NCI-H524 (cell line): ENCODE results near the gene SLC25A43.
A peak's percentile ranks its signal among the peaks of the same experiment; 100 is the strongest.
"Not testable (repeated sequence)": the region's sequence is repeated elsewhere in the genome, so short reads cannot be mapped to it uniquely, and the experiment has no call there.

ENCODE experiments used
- DNase-seq, 2 experiments: peaks; one replicate each; lab custom pipeline; 2025; lab: John Stamatoyannopoulos, UW

Gene SLC25A43

GRCh38 chrX:119468551-119469312 lies 69.6 kb downstream of the SLC25A43 start:
- DNase-seq: peak; percentile 63 to 86

GRCh38 chrX:119469313-119469635 lies 70.1 kb downstream of the SLC25A43 start:
- no peak for DNase-seq

GRCh38 chrX:119474615-119475388 lies 75.7 kb downstream of the SLC25A43 start:
- DNase-seq: no peak

GRCh38 chrX:119475389-119476101 lies 76.4 kb downstream of the SLC25A43 start:
- DNase-seq: no peak

GRCh38 chrX:119477812-119478232 lies 78.7 kb downstream of the SLC25A43 start:
- DNase-seq: peak in 1 of 2 experiments; percentile 26

GRCh38 chrX:119478504-119478903 lies 79.4 kb downstream of the SLC25A43 start:
- DNase-seq: peak in 1 of 2 experiments; percentile 70

- DNase-seq: no peak
These were observed 80.7 kb downstream of the SLC25A43 start for GRCh38 chrX:119479845-119480244.

- peak in 1 of 2 experiments; percentile 7 for DNase-seq
These were observed 82.2 kb downstream of the SLC25A43 start for GRCh38 chrX:119481323-119481801.

- DNase-seq: no peak
These were observed 82.9 kb downstream of the SLC25A43 start for GRCh38 chrX:119482041-119482440.

- peak; percentile 40 to 72 for DNase-seq
These were observed 83.6 kb downstream of the SLC25A43 start for GRCh38 chrX:119482481-119483480.

GRCh38 chrX:119486745-119487144 lies 87.6 kb downstream of the SLC25A43 start:
- DNase-seq: no peak

- DNase-seq: not testable (repeated sequence)
These were observed 88.6 kb downstream of the SLC25A43 start for GRCh38 chrX:119487766-119488165.

GRCh38 chrX:119488749-119489148 lies 89.6 kb downstream of the SLC25A43 start:
- peak; percentile 8 to 66 for DNase-seq

GRCh38 chrX:119489212-119490074 lies 90.3 kb downstream of the SLC25A43 start:
- no peak for DNase-seq

- DNase-seq: no peak
These were observed 93.3 kb downstream of the SLC25A43 start for GRCh38 chrX:119492463-119492862.

GRCh38 chrX:119493851-119494495 lies 94.8 kb downstream of the SLC25A43 start:
- DNase-seq: not testable (repeated sequence)

GRCh38 chrX:119495734-119496726 lies 96.9 kb downstream of the SLC25A43 start:
- no peak for DNase-seq

- peak in 1 of 2 experiments; percentile 30 for DNase-seq
These were observed 98.0 kb downstream of the SLC25A43 start for GRCh38 chrX:119497185-119497584.
